Gastrocnemius medialis (tissue), 4 donors: Measurements from ENCODE around the gene CRX. TPM values are rescaled to one million over a fixed set of nuclear protein-coding genes. Genes with fewer than 3 reads are reported as not detected.
A peak's percentile ranks its signal among the peaks of the same experiment; 100 is the strongest.

Experiments
- ATAC-seq, 2 donors: fragments of 150-250 bp; one replicate each; pipeline ENCODE4 v1.9.1; 2016
- DNase-seq, 2 donors: peaks; one replicate each; pipeline ENCODE4 v3.0.0-alpha.2; 2019
- H3K27ac ChIP-seq, 4 donors: fragments of 200-600 bp; sonication (generic); 1 replicate in 1 of 4; 2 replicates in 3 of 4; pipeline ENCODE4 v1.5.1; 2016 to 2018; ENCODE audit warnings: mild to moderate bottlenecking in 2 of 4, moderate library complexity in 1 of 4
- H3K27me3 ChIP-seq, 3 donors: fragments of 200-600 bp; sonication (generic) in 2 of 3; 1 replicate in 1 of 3; 2 replicates in 2 of 3; pipeline versions ENCODE4 v1.5.1 to v1.6.0; 2016 to 2019; ENCODE audit warnings: mild to moderate bottlenecking in 1 of 3, moderate library complexity in 1 of 3
- H3K36me3 ChIP-seq, 2 donors: fragments of 200-600 bp; sonication (generic) in 1 of 2; one replicate each; pipeline ENCODE4 v1.5.1; 2017 to 2018
- H3K4me1 ChIP-seq, 2 donors: fragments of 200-600 bp; sonication (generic) in 1 of 2; one replicate each; pipeline ENCODE4 v1.5.1; 2016 to 2017; ENCODE audit warnings: mild to moderate bottlenecking in 2 of 2
- H3K4me3 ChIP-seq, 4 donors: fragments of 200-600 bp; sonication (generic) in 3 of 4; 1 replicate in 1 of 4; 2 replicates in 3 of 4; pipeline ENCODE4 v1.5.1; 2016 to 2019; ENCODE audit warnings: mild to moderate bottlenecking in 2 of 4
- H3K9me3 ChIP-seq, 3 donors: fragments of 200-600 bp; sonication (generic) in 2 of 3; 1 replicate in 1 of 3; 2 replicates in 2 of 3; pipeline ENCODE4 v1.5.1; 2016 to 2019
- POLR2A ChIP-seq, 2 donors: fragments of 450-650 bp; IDR thresholded peaks; one replicate each; pipeline ENCODE4 v1.6.1; 2017; ENCODE audit warnings: antibody characterized with exemption in 2 of 2, mild to moderate bottlenecking in 2 of 2, moderate library complexity in 2 of 2
- in situ Hi-C, 4 donors: fragments of 200-750 bp; cut with MboI; loops; one replicate each; pipeline versions ENCODE4 v1.15.0 to v1.8.0; 2017; ENCODE audit warnings: low sequenced_read_pairs in 4 of 4
- intact Hi-C: fragments of 100-400 bp; cut with DNase I; formaldehyde crosslinking; loops from one replicate; pipeline ENCODE4 v1.15.1; 2023; ENCODE audit warnings: low total_unique reads
- total RNA-seq, 4 donors: library from RNA; depleted of rRNA; stranded (reverse); fragments of >200 nt; gene quantifications; one replicate each; pipeline versions ENCODE4 v1.1.0 to v1.2.3, GENCODE V29; 2016
- TF ChIP-seq, protein P1 (sequence below), 5 experiments: fragments of 450-650 bp in 3 of 5; fragments of 200-600 bp in 2 of 5; sonication (generic) in 2 of 5; IDR thresholded peaks in 4 of 5; conservative IDR thresholded peaks in 1 of 5; 1 replicate in 4 of 5; 2 replicates in 1 of 5; pipeline ENCODE4 v1.5.1; 2016 to 2019; ENCODE audit warnings: antibody characterized with exemption in 5 of 5, mild to moderate bottlenecking in 3 of 5, moderate library complexity in 3 of 5

The CRX gene
- total RNA-seq, 4 donors from 2014 or later: not detected

GRCh38 chr19:47839913-47840312, 18.2 kb downstream of the CRX start:
- ATAC-seq: no peak
- in situ Hi-C loops: no loop called here
- no peaks in the 10 kb centered on the region for H3K36me3 ChIP-seq
- H3K27me3 ChIP-seq: peaks cover 0 to 8% (median 5%) of the 10 kb centered on the region in 3 donors
- TF ChIP-seq, protein P1, sequence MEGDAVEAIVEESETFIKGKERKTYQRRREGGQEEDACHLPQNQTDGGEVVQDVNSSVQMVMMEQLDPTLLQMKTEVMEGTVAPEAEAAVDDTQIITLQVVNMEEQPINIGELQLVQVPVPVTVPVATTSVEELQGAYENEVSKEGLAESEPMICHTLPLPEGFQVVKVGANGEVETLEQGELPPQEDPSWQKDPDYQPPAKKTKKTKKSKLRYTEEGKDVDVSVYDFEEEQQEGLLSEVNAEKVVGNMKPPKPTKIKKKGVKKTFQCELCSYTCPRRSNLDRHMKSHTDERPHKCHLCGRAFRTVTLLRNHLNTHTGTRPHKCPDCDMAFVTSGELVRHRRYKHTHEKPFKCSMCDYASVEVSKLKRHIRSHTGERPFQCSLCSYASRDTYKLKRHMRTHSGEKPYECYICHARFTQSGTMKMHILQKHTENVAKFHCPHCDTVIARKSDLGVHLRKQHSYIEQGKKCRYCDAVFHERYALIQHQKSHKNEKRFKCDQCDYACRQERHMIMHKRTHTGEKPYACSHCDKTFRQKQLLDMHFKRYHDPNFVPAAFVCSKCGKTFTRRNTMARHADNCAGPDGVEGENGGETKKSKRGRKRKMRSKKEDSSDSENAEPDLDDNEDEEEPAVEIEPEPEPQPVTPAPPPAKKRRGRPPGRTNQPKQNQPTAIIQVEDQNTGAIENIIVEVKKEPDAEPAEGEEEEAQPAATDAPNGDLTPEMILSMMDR (IDR thresholded peaks at IDR 0.05 in 4 of 5, conservative IDR thresholded peaks at IDR 0.05 in 1 of 5): no peak
- no peaks in the 10 kb centered on the region for H3K4me1 ChIP-seq
- no peak for DNase-seq
- no peak overlapping the region for H3K27ac ChIP-seq
- no peaks in the 10 kb centered on the region for H3K9me3 ChIP-seq
- intact Hi-C loops: no loop called here
- H3K4me3 ChIP-seq: no peak overlapping the region

DNA sequence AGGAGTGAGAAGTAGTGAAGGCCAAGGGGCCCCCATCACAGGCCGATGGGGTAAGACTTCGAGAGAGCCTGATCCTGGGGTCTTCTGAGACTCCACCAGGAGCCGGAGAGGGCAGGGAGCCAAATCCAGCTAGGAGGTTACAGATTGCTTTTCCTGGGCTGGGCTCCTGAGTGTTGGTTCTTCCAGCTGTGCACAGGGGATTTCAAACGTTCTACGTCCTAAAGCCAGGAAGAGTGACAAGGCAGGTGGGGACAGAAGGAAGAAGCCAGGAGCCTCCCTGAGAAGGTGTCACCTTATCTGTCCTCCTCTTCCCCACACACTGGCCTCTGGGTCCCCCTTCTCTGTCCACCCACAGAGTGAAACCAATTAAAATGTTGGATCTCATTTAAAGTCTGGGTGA, 21.2 kb downstream of the CRX start:
- Histone ChIP-seq H3K27me3 (peaks cover 0 to 12% (median 6%) of the 10 kb centered on the region in 3 donors), H3K27ac (no peak overlapping the region), H3K9me3 (no peaks in the 10 kb centered on the region), H3K4me1 (no peaks in the 10 kb centered on the region), H3K36me3 (no peaks in the 10 kb centered on the region), H3K4me3 (no peak overlapping the region)
- DNase-seq: no peak
- TF ChIP-seq, protein P1 (IDR thresholded peaks at IDR 0.05 in 4 of 5, conservative IDR thresholded peaks at IDR 0.05 in 1 of 5): no peak
- TF ChIP-seq POLR2A (IDR thresholded peaks at IDR 0.05): no peak
- no peak for ATAC-seq
- in situ Hi-C loops: no loop called here
- intact Hi-C loops: no loop called here

DNA sequence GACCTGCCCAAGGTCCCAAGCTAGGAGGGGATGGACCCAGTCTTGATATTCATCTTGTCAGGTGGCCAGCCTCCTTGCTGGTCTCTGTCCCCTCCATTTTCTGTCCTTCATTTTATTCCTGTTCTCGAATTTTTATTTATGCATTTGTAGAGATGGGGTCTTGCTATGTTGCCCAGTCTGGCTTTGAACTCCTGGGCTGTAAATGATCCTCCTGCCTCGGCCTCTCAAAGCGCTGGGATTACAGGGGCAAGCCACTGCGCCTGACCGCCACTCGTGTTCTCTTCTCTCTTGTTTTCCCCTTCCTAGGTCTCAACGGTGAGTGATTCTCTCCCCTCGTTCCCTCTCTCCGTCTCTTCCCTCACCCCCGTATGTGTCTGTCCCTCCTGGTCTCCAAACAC, 26.7 kb downstream of the CRX start:
- no peak for DNase-seq
- intact Hi-C loops (no loop called here), in situ Hi-C loops (no loop called here)
- TF ChIP-seq, protein P1 (IDR thresholded peaks at IDR 0.05 in 4 of 5, conservative IDR thresholded peaks at IDR 0.05 in 1 of 5): no peak
- no peak for TF ChIP-seq POLR2A (IDR thresholded peaks at IDR 0.05)
- H3K27ac ChIP-seq: no peak overlapping the region
- ATAC-seq: no peak
- peaks cover 17 to 32% (median 32%) of the 10 kb centered on the region in 3 donors for H3K27me3 ChIP-seq
- no peaks in the 10 kb centered on the region for H3K9me3 ChIP-seq
- H3K36me3 ChIP-seq: no peaks in the 10 kb centered on the region
- H3K4me3 ChIP-seq: no peak overlapping the region
- no peaks in the 10 kb centered on the region for H3K4me1 ChIP-seq

DNA sequence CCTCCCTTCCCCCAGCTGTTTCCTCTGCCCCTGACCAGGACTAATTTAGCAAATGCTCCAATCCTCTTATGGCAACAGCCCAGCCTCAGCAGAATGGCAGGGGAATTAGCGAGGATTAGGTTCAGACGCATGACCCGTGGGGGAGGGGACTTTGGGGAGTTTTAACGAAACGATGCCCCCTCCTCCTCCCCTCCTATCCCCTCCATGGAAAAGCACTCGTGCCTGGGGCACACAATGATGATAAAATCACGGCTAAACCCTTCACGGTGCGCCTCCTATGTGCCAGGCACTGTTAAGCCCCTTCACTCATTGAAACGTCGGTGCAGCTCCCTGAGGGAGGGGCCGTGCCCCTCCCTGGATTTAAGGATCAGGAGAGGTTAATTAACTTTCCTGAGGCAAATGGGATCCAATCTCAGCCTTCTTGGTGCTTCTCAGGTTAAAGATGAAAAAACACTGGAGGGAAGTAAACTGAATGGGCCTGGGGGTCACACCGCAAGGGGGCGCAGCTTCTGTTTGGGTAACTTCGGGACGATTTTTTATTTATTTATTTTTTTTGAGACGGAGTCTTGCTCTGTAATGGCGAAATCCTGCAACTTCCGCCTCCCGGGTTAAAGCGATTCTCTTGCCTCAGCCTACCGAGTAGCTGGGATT, 27.2 kb downstream of the CRX start:
- DNase-seq (no peak), ATAC-seq (no peak)
- TF ChIP-seq POLR2A (IDR thresholded peaks at IDR 0.05): no peak
- TF ChIP-seq, protein P1 (IDR thresholded peaks at IDR 0.05 in 4 of 5, conservative IDR thresholded peaks at IDR 0.05 in 1 of 5): peak in 1 of 5 experiments; percentile 25
- intact Hi-C loops (no loop called here), in situ Hi-C loops (no loop called here)
- Histone ChIP-seq H3K36me3 (no peaks in the 10 kb centered on the region), H3K27me3 (peaks cover 17 to 37% (median 32%) of the 10 kb centered on the region in 3 donors), H3K4me1 (no peaks in the 10 kb centered on the region), H3K4me3 (no peak overlapping the region), H3K27ac (no peak overlapping the region), H3K9me3 (no peaks in the 10 kb centered on the region)

DNA sequence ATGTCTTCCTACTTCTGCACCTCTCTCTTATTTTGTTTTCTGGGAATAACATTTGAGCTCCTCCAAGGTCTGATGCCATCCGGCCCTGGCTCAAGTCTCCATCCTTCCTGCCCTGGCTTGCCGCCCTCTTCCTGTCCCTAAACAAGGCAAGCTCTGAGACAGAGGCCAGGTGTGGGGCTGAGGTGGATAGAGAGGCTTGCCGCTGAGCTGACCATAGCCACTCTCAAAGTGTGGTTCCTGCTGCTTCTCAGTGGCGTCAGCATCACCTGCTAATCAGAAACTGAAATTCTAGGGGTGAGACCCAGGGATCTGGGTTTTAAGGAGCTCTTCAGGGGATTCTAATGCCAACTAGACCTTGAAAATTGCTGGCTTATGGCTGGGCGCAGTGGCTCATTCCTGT, 31.3 kb downstream of the CRX start:
- in situ Hi-C loops: loop anchor here in 1 of 4 donors (25.0 kb wide), 1 partner anchor 134 kb away; the partner anchor contains the start of genes BSPH1 and ELSPBP1
- intact Hi-C loops: no loop called here
- Histone ChIP-seq H3K9me3 (no peaks in the 10 kb centered on the region), H3K4me3 (no peak overlapping the region), H3K4me1 (no peaks in the 10 kb centered on the region), H3K36me3 (no peaks in the 10 kb centered on the region), H3K27ac (no peak overlapping the region), H3K27me3 (peaks cover 17 to 34% (median 27%) of the 10 kb centered on the region in 3 donors)
- DNase-seq: no peak
- TF ChIP-seq POLR2A (IDR thresholded peaks at IDR 0.05): no peak
- TF ChIP-seq, protein P1 (IDR thresholded peaks at IDR 0.05 in 4 of 5, conservative IDR thresholded peaks at IDR 0.05 in 1 of 5): no peak
- ATAC-seq: no peak
